Psoas muscle (tissue), 8 donors: ENCODE measurements around the gene KIAA1217. TPM values are rescaled to one million over a fixed set of nuclear protein-coding genes. Genes with fewer than 3 reads are reported as not detected.

Experiments
- ATAC-seq, 4 donors: fragments of 200-7000 bp; cut with Tn5 transposase; one replicate each; pipeline ENCODE4 v1.9.1; 2020; ENCODE audit warnings: moderate library complexity in 3 of 4, mild to moderate bottlenecking in 2 of 4
- DNase-seq, 2 donors: peaks; one replicate each; pipeline ENCODE4 v3.0.0-alpha.2; 2020
- H3K27ac ChIP-seq: fragments of 200-600 bp; one replicate; pipeline ENCODE4 v1.8.0; 2022
- H3K27me3 ChIP-seq, 3 donors: fragments of 200-600 bp in 1 of 3; one replicate each; pipeline versions ENCODE4 v1.6.1 to v1.8.0; 2013 to 2022; ENCODE audit warnings: low read length in 2 of 3, mild to moderate bottlenecking in 2 of 3, moderate library complexity in 1 of 3; ENCODE audit not compliant: insufficient read depth in 3 of 3
- H3K36me3 ChIP-seq, 2 donors: fragments of 200-600 bp in 1 of 2; one replicate each; pipeline versions ENCODE4 v1.6.1 to v1.8.0; 2013 to 2022; ENCODE audit warnings: low read depth in 1 of 2, mild to moderate bottlenecking in 1 of 2, moderate library complexity in 1 of 2; ENCODE audit not compliant: insufficient read depth in 1 of 2
- H3K4me1 ChIP-seq: fragments of 200-600 bp; one replicate; pipeline ENCODE4 v1.8.0; 2022
- H3K4me3 ChIP-seq: fragments of 200-600 bp; one replicate; pipeline ENCODE4 v1.8.0; 2022; ENCODE audit warnings: mild to moderate bottlenecking
- H3K9me3 ChIP-seq: fragments of 200-600 bp; one replicate; pipeline ENCODE4 v1.8.0; 2022
- WGBS, 3 donors: extraction: QIAGEN DNeasy Blood & Tissue Kit; methylation state at CpG; one replicate each; pipeline versions ENCODE4 v1.1.6 to v1.1.7; 2013; 5-methylcytosine and 5-hydroxymethylcytosine counted together
- intact Hi-C, 2 donors: fragments of 100-400 bp; cut with DNase I; formaldehyde crosslinking; loops; one replicate each; pipeline versions ENCODE4 v1.11.0 to v1.14.2; 2022
- polyA plus RNA-seq, 3 donors: library from polyadenylated mRNA; stranded (reverse); fragments of 200-250 nt; gene quantifications; one replicate each; pipeline ENCODE4 v1.2.3, GENCODE V29; 2013
- total RNA-seq, 4 donors: library from RNA; stranded (reverse); fragmentation: NEBNext Ultra II Directional in 2 of 4; extraction: Animal tissue kit (Norgen Biotek cat#: 25700) in 2 of 4; gene quantifications; one replicate each; pipeline versions ENCODE4 v1.2.1 to v1.2.4, GENCODE V29; 2021 to 2023
- TF ChIP-seq, protein P1 (sequence below): fragments of 200-600 bp; IDR thresholded peaks from one replicate; pipeline ENCODE4 v1.8.0; 2022; ENCODE audit warnings: antibody characterized with exemption
- donor health status: healthy with polysubstance abuse.
- donor health status: DM: no; HTN: no; CAD: no; lungs with moderate emphysema.
- donor health status: Bipolar disorder and iron deficiency.
- donor health status: healthy.
- donor health status: DM: yes; HTN: yes; CAD: no.
- donor health status: DM: no; HTN: no; CAD: no.
- donor health status: DM: no; HTN: no; CAD: no.
- donor health status: DM: yes; HTN: yes; CAD: no.

The KIAA1217 gene
- total and polyA plus RNA-seq, 7 donors: 8.9 to 169 (median 65.9) TPM

DNA sequence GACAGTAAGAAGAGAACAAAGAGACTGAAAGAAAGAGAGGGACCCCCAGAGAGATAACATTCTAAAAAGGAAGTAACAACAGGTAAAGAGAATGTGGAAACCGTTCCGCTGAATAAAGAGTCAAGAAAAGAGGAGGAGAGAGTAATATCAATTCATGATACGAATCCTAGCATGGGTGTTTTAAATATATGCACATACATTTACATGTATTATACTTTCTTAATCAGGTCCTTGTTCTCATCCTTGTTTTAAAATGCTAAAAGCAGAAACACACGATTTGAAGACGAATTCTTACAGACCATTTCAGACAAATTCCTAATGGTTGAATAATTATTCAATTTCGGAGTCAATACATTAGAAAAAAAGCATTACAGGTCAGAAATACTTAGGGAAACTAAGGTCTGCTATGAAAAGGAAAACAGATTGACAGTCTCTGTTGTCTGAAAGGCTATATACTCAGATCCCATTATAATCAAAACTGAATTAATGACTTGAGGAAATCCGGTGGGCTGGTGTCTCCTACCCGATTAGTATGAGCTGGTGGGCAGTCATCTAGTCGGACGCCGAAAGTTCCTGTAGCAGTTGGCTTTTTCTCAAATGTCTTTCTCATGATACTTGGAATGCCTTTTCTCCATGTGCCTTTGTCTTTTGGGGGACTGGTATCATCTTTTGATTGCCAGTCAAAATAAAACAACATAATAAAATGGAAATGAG is 387.4 kb downstream of the KIAA1217 start:
- Histone ChIP-seq H3K4me1 (peaks cover 3% of the 10 kb centered on the region), H3K9me3 (no peaks in the 10 kb centered on the region), H3K27ac (no peak overlapping the region), H3K27me3 (no peaks in the 10 kb centered on the region), H3K36me3 (peaks cover 0 to 99% of the 10 kb centered on the region in 2 donors), H3K4me3 (no peak overlapping the region)
- WGBS, 3 donors: 93 to 96% (median 94%) methylated on average over 11 of the region's 11 CpGs
- DNase-seq: no peak
- intact Hi-C loops: no loop called here
- ATAC-seq: no peak
- TF ChIP-seq, protein P1, sequence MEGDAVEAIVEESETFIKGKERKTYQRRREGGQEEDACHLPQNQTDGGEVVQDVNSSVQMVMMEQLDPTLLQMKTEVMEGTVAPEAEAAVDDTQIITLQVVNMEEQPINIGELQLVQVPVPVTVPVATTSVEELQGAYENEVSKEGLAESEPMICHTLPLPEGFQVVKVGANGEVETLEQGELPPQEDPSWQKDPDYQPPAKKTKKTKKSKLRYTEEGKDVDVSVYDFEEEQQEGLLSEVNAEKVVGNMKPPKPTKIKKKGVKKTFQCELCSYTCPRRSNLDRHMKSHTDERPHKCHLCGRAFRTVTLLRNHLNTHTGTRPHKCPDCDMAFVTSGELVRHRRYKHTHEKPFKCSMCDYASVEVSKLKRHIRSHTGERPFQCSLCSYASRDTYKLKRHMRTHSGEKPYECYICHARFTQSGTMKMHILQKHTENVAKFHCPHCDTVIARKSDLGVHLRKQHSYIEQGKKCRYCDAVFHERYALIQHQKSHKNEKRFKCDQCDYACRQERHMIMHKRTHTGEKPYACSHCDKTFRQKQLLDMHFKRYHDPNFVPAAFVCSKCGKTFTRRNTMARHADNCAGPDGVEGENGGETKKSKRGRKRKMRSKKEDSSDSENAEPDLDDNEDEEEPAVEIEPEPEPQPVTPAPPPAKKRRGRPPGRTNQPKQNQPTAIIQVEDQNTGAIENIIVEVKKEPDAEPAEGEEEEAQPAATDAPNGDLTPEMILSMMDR: no peak

DNA sequence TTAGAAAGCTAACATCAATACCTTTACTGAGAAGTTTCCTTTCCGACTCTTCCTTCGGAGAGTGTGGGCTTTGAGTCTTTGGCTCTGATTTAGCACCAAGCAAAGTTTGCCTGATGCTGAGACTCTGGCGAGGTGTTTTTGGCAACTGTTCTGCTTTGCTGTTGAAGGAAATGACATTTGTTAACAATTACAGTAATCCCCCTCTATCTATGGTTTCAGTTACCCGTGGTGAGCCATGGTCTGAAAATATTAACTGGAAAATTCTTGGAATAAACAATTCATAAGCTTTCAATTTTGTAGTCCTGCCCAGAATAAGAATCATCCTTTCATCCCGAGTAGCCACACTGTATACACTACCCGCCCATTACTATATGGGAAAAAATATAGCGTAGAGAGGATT is 388.5 kb downstream of the KIAA1217 start:
- Histone ChIP-seq H3K4me1 (no peaks in the 10 kb centered on the region), H3K4me3 (no peak overlapping the region), H3K27ac (no peak overlapping the region), H3K36me3 (peaks cover 0 to 100% of the 10 kb centered on the region in 2 donors), H3K27me3 (no peaks in the 10 kb centered on the region), H3K9me3 (no peaks in the 10 kb centered on the region)
- intact Hi-C loops: no loop called here
- ATAC-seq (no peak), DNase-seq (no peak)
- 81 to 84% (median 81%) methylated on average over 7 of the region's 7 CpGs for WGBS, 3 donors
- TF ChIP-seq, protein P1: no peak
